ENCODE data around the gene ABHD10. TPM values are rescaled to one million over a fixed set of nuclear protein-coding genes. Genes with fewer than 3 reads are reported as not detected.

The ABHD10 gene
- total RNA-seq, 1 experiment from 2014 or later: 36.1 TPM

DNA sequence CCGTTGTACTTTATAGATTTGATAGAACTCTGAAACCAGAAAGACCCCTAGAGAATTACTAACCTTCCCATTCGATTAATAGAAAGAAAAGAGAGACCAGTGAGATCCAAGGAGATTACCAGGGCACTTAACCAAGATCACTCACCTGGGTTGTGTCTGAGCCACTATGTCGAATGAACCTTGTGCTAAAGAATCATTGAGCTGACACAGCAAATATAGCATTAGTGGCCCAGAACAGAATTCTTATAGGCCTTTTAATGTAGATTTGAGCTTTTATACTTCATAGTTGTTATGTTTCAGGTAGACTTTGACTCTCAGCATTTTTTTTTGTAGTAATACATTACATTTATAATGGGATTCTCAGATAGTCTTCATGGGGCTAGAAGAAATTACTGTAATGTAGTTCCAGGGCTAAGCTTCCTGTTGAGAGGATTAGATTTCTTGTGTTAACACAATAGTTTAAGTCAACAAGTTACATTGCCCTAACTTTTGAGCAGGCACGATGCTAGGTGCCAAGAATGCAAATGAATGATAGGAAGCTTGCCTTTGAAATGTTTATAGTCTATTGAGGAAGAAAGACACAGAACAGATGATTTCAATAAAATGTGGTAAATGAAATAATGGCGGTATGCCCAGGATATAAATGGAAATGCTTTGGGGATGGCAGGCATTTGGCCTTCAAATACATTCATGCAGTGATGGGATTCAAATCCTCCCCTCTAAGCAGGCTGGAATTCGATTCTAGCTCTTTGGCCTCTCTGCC lies 24.4 kb upstream of the ABHD10 start:
- no peaks in the 10 kb centered on the region for H3K36me3 ChIP-seq (replicated peaks; ENCODE audit: control insufficient read depth, insufficient read depth, low read length)
- no peak for DNase-seq
- H3K4me3 ChIP-seq (ENCODE audit: insufficient read depth, low read depth, low read length): no peak overlapping the region
- no peaks in the 10 kb centered on the region for H3K27me3 ChIP-seq (ENCODE audit: control insufficient read depth, insufficient read depth, low read length)

GRCh38 chr3:111955876-111956275 lies 22.9 kb upstream of the ABHD10 start:
- no peaks in the 10 kb centered on the region for H3K27me3 ChIP-seq (ENCODE audit: control insufficient read depth, insufficient read depth, low read length)
- H3K4me3 ChIP-seq (ENCODE audit: insufficient read depth, low read depth, low read length): no peak overlapping the region
- DNase-seq: no peak
- H3K36me3 ChIP-seq (replicated peaks; ENCODE audit: control insufficient read depth, insufficient read depth, low read length): no peaks in the 10 kb centered on the region

- no peak for DNase-seq
- Histone ChIP-seq H3K36me3 (replicated peaks; ENCODE audit: control insufficient read depth, insufficient read depth, low read length) (no peaks in the 10 kb centered on the region), H3K27me3 (ENCODE audit: control insufficient read depth, insufficient read depth, low read length) (no peaks in the 10 kb centered on the region), H3K4me3 (ENCODE audit: insufficient read depth, low read depth, low read length) (no peak overlapping the region)
Observed at GRCh38 chr3:111956449-111956848, 22.4 kb upstream of the ABHD10 start.

DNA sequence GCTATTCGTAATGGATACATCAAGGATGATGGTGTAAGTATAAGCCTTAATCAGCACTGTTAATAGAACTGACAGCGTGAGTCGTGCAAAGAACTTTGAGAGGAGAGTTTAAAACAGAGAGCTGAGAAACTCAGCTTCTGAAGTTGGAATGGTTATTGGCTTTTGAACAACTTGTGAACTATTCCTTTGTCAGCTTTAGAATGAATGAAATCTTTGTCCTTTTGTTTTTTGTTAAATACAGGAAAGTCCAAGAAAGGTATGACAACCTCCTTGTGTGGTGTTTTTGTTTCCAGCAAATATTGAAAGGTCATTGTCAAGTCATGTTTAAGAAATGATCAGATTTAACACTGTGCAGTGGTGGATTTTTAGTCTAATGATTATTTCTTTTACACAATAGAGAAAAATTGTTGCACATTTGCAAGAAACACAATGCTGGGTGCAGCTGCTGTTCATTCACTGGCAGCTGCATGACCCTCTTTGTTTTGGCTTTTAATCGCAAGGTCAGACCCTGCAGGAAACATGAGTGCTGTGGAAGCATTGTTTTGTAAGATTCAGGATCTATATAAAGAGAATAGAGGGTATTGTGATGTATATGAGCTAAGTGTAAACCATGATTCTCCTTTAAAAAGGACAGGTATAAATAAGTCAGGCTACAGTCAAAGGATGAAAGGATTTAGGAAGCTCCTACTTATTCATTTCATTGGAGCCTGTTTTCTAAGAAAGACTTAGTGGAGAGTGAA lies 21.7 kb upstream of the ABHD10 start:
- Histone ChIP-seq H3K36me3 (replicated peaks; ENCODE audit: control insufficient read depth, insufficient read depth, low read length) (no peaks in the 10 kb centered on the region), H3K27me3 (ENCODE audit: control insufficient read depth, insufficient read depth, low read length) (no peaks in the 10 kb centered on the region), H3K4me3 (ENCODE audit: insufficient read depth, low read depth, low read length) (no peak overlapping the region)
- DNase-seq: peak; percentile 13

GRCh38 chr3:111961461-111962164 lies 17.2 kb upstream of the ABHD10 start:
- H3K36me3 ChIP-seq (replicated peaks; ENCODE audit: control insufficient read depth, insufficient read depth, low read length): no peaks in the 10 kb centered on the region
- H3K4me3 ChIP-seq (ENCODE audit: insufficient read depth, low read depth, low read length): no peak overlapping the region
- H3K27me3 ChIP-seq (ENCODE audit: control insufficient read depth, insufficient read depth, low read length): no peaks in the 10 kb centered on the region
- DNase-seq: no peak

- Histone ChIP-seq H3K36me3 (replicated peaks; ENCODE audit: control insufficient read depth, insufficient read depth, low read length) (no peaks in the 10 kb centered on the region), H3K27me3 (ENCODE audit: control insufficient read depth, insufficient read depth, low read length) (no peaks in the 10 kb centered on the region), H3K4me3 (ENCODE audit: insufficient read depth, low read depth, low read length) (no peak overlapping the region)
- DNase-seq: no peak
Observed at GRCh38 chr3:111963424-111963823, 15.4 kb upstream of the ABHD10 start.

- DNase-seq: no peak
- H3K36me3 ChIP-seq (replicated peaks; ENCODE audit: control insufficient read depth, insufficient read depth, low read length): no peaks in the 10 kb centered on the region
- H3K4me3 ChIP-seq (ENCODE audit: insufficient read depth, low read depth, low read length): no peak overlapping the region
- H3K27me3 ChIP-seq (ENCODE audit: control insufficient read depth, insufficient read depth, low read length): no peaks in the 10 kb centered on the region
Observed at GRCh38 chr3:111965484-111965883, 13.3 kb upstream of the ABHD10 start.

DNA sequence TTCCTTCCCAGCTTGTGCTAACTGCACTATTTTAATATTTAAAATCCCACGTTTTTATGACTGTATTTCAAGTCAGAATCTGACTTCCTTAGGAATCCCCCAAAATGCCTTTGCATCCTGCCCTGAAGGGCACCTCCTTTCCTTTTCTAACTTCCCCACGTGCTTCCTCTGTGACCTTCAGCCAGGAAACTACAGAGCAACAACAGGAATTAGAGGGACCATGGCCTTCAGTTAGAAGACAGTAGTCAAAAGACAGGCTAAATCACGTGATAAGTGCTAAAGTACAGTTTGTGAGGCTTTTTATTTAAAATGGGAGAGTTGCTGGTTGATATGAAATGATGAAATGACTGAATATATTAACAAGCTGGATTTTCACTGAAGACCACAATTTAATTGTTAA lies 11.8 kb upstream of the ABHD10 start:
- no peaks in the 10 kb centered on the region for H3K36me3 ChIP-seq (replicated peaks; ENCODE audit: control insufficient read depth, insufficient read depth, low read length)

GRCh38 chr3:111967651-111968274 lies 11.1 kb upstream of the ABHD10 start:
- DNase-seq: no peak
- Histone ChIP-seq H3K4me3 (ENCODE audit: insufficient read depth, low read depth, low read length) (no peak overlapping the region), H3K27me3 (ENCODE audit: control insufficient read depth, insufficient read depth, low read length) (no peaks in the 10 kb centered on the region), H3K36me3 (replicated peaks; ENCODE audit: control insufficient read depth, insufficient read depth, low read length) (no peaks in the 10 kb centered on the region)

More for the DNA sequence above, 11.8 kb upstream of the ABHD10 start:
- H3K4me3 ChIP-seq (ENCODE audit: insufficient read depth, low read depth, low read length): no peak overlapping the region
- DNase-seq: no peak
- H3K27me3 ChIP-seq (ENCODE audit: control insufficient read depth, insufficient read depth, low read length): no peaks in the 10 kb centered on the region

GRCh38 chr3:111968319-111969054 lies 10.3 kb upstream of the ABHD10 start:
- no peak overlapping the region for H3K4me3 ChIP-seq (ENCODE audit: insufficient read depth, low read depth, low read length)
- H3K36me3 ChIP-seq (replicated peaks; ENCODE audit: control insufficient read depth, insufficient read depth, low read length): no peaks in the 10 kb centered on the region
- no peaks in the 10 kb centered on the region for H3K27me3 ChIP-seq (ENCODE audit: control insufficient read depth, insufficient read depth, low read length)
- no peak for DNase-seq

GRCh38 chr3:111970376-111970775 lies 8.4 kb upstream of the ABHD10 start:
- Histone ChIP-seq H3K36me3 (replicated peaks; ENCODE audit: control insufficient read depth, insufficient read depth, low read length) (no peaks in the 10 kb centered on the region), H3K4me3 (ENCODE audit: insufficient read depth, low read depth, low read length) (no peak overlapping the region), H3K27me3 (ENCODE audit: control insufficient read depth, insufficient read depth, low read length) (no peaks in the 10 kb centered on the region)
- no peak for DNase-seq

- Histone ChIP-seq H3K36me3 (replicated peaks; ENCODE audit: control insufficient read depth, insufficient read depth, low read length) (no peaks in the 10 kb centered on the region), H3K27me3 (ENCODE audit: control insufficient read depth, insufficient read depth, low read length) (no peaks in the 10 kb centered on the region), H3K4me3 (ENCODE audit: insufficient read depth, low read depth, low read length) (no peak overlapping the region)
- DNase-seq: no peak
Observed at GRCh38 chr3:111971533-111972130, 7.2 kb upstream of the ABHD10 start.

GRCh38 chr3:111972891-111973290 lies 5.9 kb upstream of the ABHD10 start:
- Histone ChIP-seq H3K36me3 (replicated peaks; ENCODE audit: control insufficient read depth, insufficient read depth, low read length) (no peaks in the 10 kb centered on the region), H3K27me3 (ENCODE audit: control insufficient read depth, insufficient read depth, low read length) (no peaks in the 10 kb centered on the region), H3K4me3 (ENCODE audit: insufficient read depth, low read depth, low read length) (no peak overlapping the region)
- DNase-seq: no peak

DNA sequence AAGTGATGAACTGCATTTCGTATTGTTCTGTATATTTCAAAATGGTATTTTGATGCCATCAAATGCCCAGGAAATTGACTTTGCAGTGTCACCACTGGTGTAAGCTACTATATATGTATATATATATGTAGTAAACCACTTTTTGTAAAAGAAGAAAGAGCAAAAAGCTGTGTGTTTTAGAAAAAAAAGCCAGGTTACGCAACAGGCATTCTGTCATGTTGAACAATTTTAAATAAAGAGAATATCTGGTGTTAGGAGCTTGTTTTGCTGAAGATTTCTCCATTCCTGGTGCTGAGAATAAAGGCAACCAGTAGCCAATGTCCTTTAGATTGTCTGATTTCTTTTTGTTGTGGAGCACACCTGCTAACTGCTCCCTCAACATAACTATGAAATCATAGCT lies 3.7 kb upstream of the ABHD10 start:
- no peak for DNase-seq
- Histone ChIP-seq H3K36me3 (replicated peaks; ENCODE audit: control insufficient read depth, insufficient read depth, low read length) (no peaks in the 10 kb centered on the region), H3K4me3 (ENCODE audit: insufficient read depth, low read depth, low read length) (no peak overlapping the region), H3K27me3 (ENCODE audit: control insufficient read depth, insufficient read depth, low read length) (no peaks in the 10 kb centered on the region)

All from H7 (cell line).